ENCODE data around the gene BIN1.
"Not testable (repeated sequence)": the region's sequence is repeated elsewhere in the genome, so short reads cannot be mapped to it uniquely, and the experiment has no call there.

The BIN1 gene

GRCh38 chr2:127133793-127134192 is 26.8 kb upstream of the BIN1 start:
- DNase-seq = no peak

- no peak for DNase-seq
These were observed 23.5 kb upstream of the BIN1 start for GRCh38 chr2:127130421-127130820.

- no peak for DNase-seq
These were observed 23.0 kb upstream of the BIN1 start for GRCh38 chr2:127129937-127130336.

GRCh38 chr2:127128445-127128904 is 21.5 kb upstream of the BIN1 start:
- peak; percentile 49 for DNase-seq

GRCh38 chr2:127125821-127126220 is 18.9 kb upstream of the BIN1 start:
- DNase-seq = no peak

- DNase-seq = no peak
These were observed 17.5 kb upstream of the BIN1 start for GRCh38 chr2:127124426-127124825.

GRCh38 chr2:127122361-127123027 is 15.5 kb upstream of the BIN1 start:
- DNase-seq = no peak

GRCh38 chr2:127121776-127122176 is 14.8 kb upstream of the BIN1 start:
- DNase-seq = no peak

- DNase-seq = no peak
These were observed 14.4 kb upstream of the BIN1 start for GRCh38 chr2:127121353-127121752.

GRCh38 chr2:127120408-127120807 is 13.5 kb upstream of the BIN1 start:
- DNase-seq = not testable (repeated sequence)

- DNase-seq = no peak
These were observed 11.5 kb upstream of the BIN1 start for GRCh38 chr2:127118467-127118866.

- no peak for DNase-seq
These were observed 11.1 kb upstream of the BIN1 start for GRCh38 chr2:127118038-127118437.

- no peak for DNase-seq
These were observed 10.6 kb upstream of the BIN1 start for GRCh38 chr2:127117603-127118002.

- DNase-seq = no peak
These were observed 8.7 kb upstream of the BIN1 start for GRCh38 chr2:127115471-127116199.

GRCh38 chr2:127110985-127111384 is 4.0 kb upstream of the BIN1 start:
- DNase-seq = no peak

- no peak for DNase-seq
These were observed 1.2 kb upstream of the BIN1 start for GRCh38 chr2:127108090-127108523.

GRCh38 chr2:127107622-127107999 is 657 bp upstream of the BIN1 start:
- DNase-seq = no peak

- DNase-seq = no peak
These were observed 430 bp downstream of the BIN1 start for GRCh38 chr2:127106457-127106990.

- peak; percentile 47 for DNase-seq
These were observed 1.1 kb downstream of the BIN1 start for GRCh38 chr2:127105656-127106456.

- DNase-seq = no peak
These were observed 1.9 kb downstream of the BIN1 start for GRCh38 chr2:127104881-127105655.

GRCh38 chr2:127104166-127104660 is 2.7 kb downstream of the BIN1 start:
- no peak for DNase-seq

Data from COR-L47 (cell line).